GM04503 (cell line): Measurements from ENCODE around the gene NOSIP.

Experiments
- DNase-seq: peaks from one replicate; pipeline ENCODE4 v3.0.0-alpha.2; 2012; ENCODE audit warnings: low read depth

Gene NOSIP

GRCh38 chr19:49594993-49595818 is 14.8 kb upstream of the NOSIP start:
- no peak for DNase-seq

GRCh38 chr19:49594157-49594992 is 14.0 kb upstream of the NOSIP start:
- DNase-seq, result no peak

- no peak for DNase-seq
These were observed 13.1 kb upstream of the NOSIP start for GRCh38 chr19:49593233-49594113.

GRCh38 chr19:49592486-49593232 is 12.3 kb upstream of the NOSIP start:
- no peak for DNase-seq

- DNase-seq, result no peak
These were observed 11.6 kb upstream of the NOSIP start for GRCh38 chr19:49591731-49592485.

GRCh38 chr19:49590971-49591730 is 10.8 kb upstream of the NOSIP start, which contains the start of gene PRR12:
Gene PRR12, plus strand, starts transcription at chr19:49591182. Its CDS starts 473 bp downstream, at chr19:49591655.
- no peak for DNase-seq

- peak; percentile 81 for DNase-seq
These were observed 10.0 kb upstream of the NOSIP start for GRCh38 chr19:49590071-49590970.

- DNase-seq, result no peak
These were observed 9.1 kb upstream of the NOSIP start for GRCh38 chr19:49589502-49589905.

GRCh38 chr19:49588365-49589122 is 8.2 kb upstream of the NOSIP start:
- DNase-seq, result no peak

GRCh38 chr19:49587227-49587626 is 6.9 kb upstream of the NOSIP start:
- no peak for DNase-seq

GRCh38 chr19:49585023-49585422 is 4.7 kb upstream of the NOSIP start:
- no peak for DNase-seq

GRCh38 chr19:49583239-49583638 is 2.9 kb upstream of the NOSIP start:
- no peak for DNase-seq

GRCh38 chr19:49581007-49581508 is 702 bp upstream of the NOSIP start, which contains the start of gene PRRG2:
Gene PRRG2, plus strand, starts transcription at chr19:49581316. Its CDS starts 1,904 bp downstream, at chr19:49583220.
- DNase-seq, result no peak

- DNase-seq, result no peak
These were observed 451 bp downstream of the NOSIP start for GRCh38 chr19:49579947-49580263.

- no peak for DNase-seq
These were observed 1.2 kb downstream of the NOSIP start for GRCh38 chr19:49579193-49579592.

- DNase-seq, result no peak
These were observed 6.1 kb downstream of the NOSIP start for GRCh38 chr19:49574206-49574755.

GRCh38 chr19:49573425-49573824 is 6.9 kb downstream of the NOSIP start:
- DNase-seq, result no peak
